Hepatocyte (in vitro differentiated cells): ENCODE results near the gene SLTM. TPM values are rescaled to one million over a fixed set of nuclear protein-coding genes. Genes with fewer than 3 reads are reported as not detected.

Experiments
- DNase-seq: peaks from one replicate; pipeline ENCODE4 v3.0.0-alpha.2; 2016; ENCODE audit warnings: low spot score
- H2AFZ ChIP-seq: fragments of 200-600 bp; sonication (generic); 2 replicates; pipeline ENCODE4 v1.6.0; 2016; ENCODE audit warnings: antibody characterized with exemption, mild to moderate bottlenecking
- H3K27ac ChIP-seq: fragments of 200-600 bp; sonication (generic); 2 replicates; pipeline ENCODE4 v1.5.1; 2016; ENCODE audit warnings: mild to moderate bottlenecking
- H3K27me3 ChIP-seq: fragments of 200-600 bp; sonication (generic); 2 replicates; pipeline ENCODE4 v1.6.1; 2016
- H3K36me3 ChIP-seq: fragments of 200-600 bp; sonication (generic); replicated peaks from 2 replicates; pipeline ENCODE4 v1.5.1; 2016; ENCODE audit warnings: low read depth; ENCODE audit not compliant: insufficient read depth
- H3K4me1 ChIP-seq: fragments of 200-600 bp; sonication (generic); 2 replicates; pipeline ENCODE4 v1.5.1; 2016; ENCODE audit warnings: mild to moderate bottlenecking, moderate library complexity; ENCODE audit not compliant: insufficient read depth
- H3K4me2 ChIP-seq: fragments of 200-600 bp; sonication (generic); 2 replicates; pipeline ENCODE4 v1.6.0; 2016
- H3K4me3 ChIP-seq: fragments of 200-600 bp; sonication (generic); 2 replicates; pipeline ENCODE4 v1.5.1; 2016; ENCODE audit warnings: mild to moderate bottlenecking
- H3K79me2 ChIP-seq: fragments of 200-600 bp; sonication (generic); 2 replicates; pipeline ENCODE4 v1.6.0; 2017; ENCODE audit warnings: mild to moderate bottlenecking
- H3K9me2 ChIP-seq: fragments of 200-600 bp; sonication (generic); replicated peaks from 2 replicates; pipeline ENCODE4 v1.6.0; 2017; ENCODE audit warnings: mild to moderate bottlenecking; ENCODE audit not compliant: insufficient read depth
- H3K9me3 ChIP-seq: fragments of 200-600 bp; sonication (generic); 2 replicates; pipeline ENCODE4 v1.5.1; 2016; ENCODE audit warnings: low read depth, mild to moderate bottlenecking
- H4K20me1 ChIP-seq: fragments of 200-600 bp; sonication (generic); 2 replicates; pipeline ENCODE4 v1.6.0; 2016; ENCODE audit warnings: mild to moderate bottlenecking; ENCODE audit not compliant: insufficient read depth, poor library complexity, severe bottlenecking
- CTCF ChIP-seq: fragments of 200-600 bp; sonication (generic); IDR thresholded peaks from 2 replicates; pipeline ENCODE4 v1.5.1; 2016; ENCODE audit warnings: antibody characterized with exemption, mild to moderate bottlenecking; ENCODE audit not compliant: poor library complexity
- EZH2 ChIP-seq: fragments of 200-600 bp; sonication (generic); IDR thresholded peaks from 2 replicates; pipeline ENCODE4 v1.6.1; 2016; ENCODE audit warnings: antibody characterized with exemption, mild to moderate bottlenecking, borderline replicate concordance
- EZH2phosphoT487 ChIP-seq: fragments of 200-600 bp; sonication (generic); IDR thresholded peaks from one replicate; pipeline ENCODE4 v1.6.1; 2018; ENCODE audit warnings: antibody characterized with exemption, mild to moderate bottlenecking, low read depth, moderate library complexity; ENCODE audit not compliant: unreplicated experiment, severe bottlenecking
- WGBS: methylation state at CpG from one replicate; pipeline ENCODE4 v1.1.6; 2016; ENCODE audit warnings: low lambda C conversion rate; ENCODE audit errors: missing lambda C conversion rate; 5-methylcytosine and 5-hydroxymethylcytosine counted together
- polyA plus RNA-seq: library from polyadenylated mRNA; unstranded; fragments of >200 nt; fragmentation: Nextera tagmentation; extraction: Ambion mirVana; gene quantifications from 2 replicates; pipeline ENCODE4 v1.2.1, GENCODE V29; 2016
- total RNA-seq: library from RNA; depleted of rRNA; stranded (reverse); fragments of >200 nt; gene quantifications from 2 replicates; pipeline ENCODE4 v1.2.3, GENCODE V29; 2014

SLTM gene
- total and polyA plus RNA-seq, 2 experiments from 2014 or later, result 73.0 to 75.0 TPM

DNA sequence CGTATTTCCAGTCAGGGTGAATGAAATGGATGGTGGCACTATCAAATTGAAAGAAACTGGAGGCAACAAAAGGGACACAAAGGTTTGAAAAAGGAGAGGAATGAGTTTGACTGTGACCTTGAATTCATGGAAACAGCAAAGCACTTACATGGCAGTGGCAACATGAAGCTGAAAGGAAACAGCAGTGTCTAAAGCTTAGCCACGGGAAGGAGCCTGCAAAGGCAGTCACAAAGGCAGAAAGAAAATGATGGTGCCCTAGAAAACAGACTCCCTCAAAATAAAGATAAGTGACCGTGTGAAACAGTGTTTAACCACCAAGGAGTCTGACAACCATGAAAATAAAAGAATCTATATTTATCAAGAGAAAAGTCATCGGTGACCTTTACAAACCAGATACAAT, 51.2 kb downstream of the SLTM start:
- no peak overlapping the region for H3K4me2 ChIP-seq
- no peaks in the 10 kb centered on the region for H3K9me2 ChIP-seq
- no peaks in the 10 kb centered on the region for H4K20me1 ChIP-seq
- peaks cover 4% of the 10 kb centered on the region for H3K36me3 ChIP-seq
- no peaks in the 10 kb centered on the region for H3K79me2 ChIP-seq
- H3K4me1 ChIP-seq, result no peaks in the 10 kb centered on the region
- no peaks in the 10 kb centered on the region for H3K27me3 ChIP-seq
- no peak for TF ChIP-seq CTCF
- TF ChIP-seq EZH2, result no peak
- no peak for TF ChIP-seq EZH2phosphoT487
- H3K4me3 ChIP-seq, result no peak overlapping the region
- WGBS, result 90% methylated on average over 4 of the region's 4 CpGs
- H2AFZ ChIP-seq, result no peak overlapping the region
- H3K9me3 ChIP-seq, result no peaks in the 10 kb centered on the region
- no peak overlapping the region for H3K27ac ChIP-seq
- DNase-seq, result no peak

- no peak overlapping the region for H3K4me3 ChIP-seq
- H3K9me2 ChIP-seq, result no peaks in the 10 kb centered on the region
- H3K4me1 ChIP-seq, result no peaks in the 10 kb centered on the region
- no peak overlapping the region for H3K27ac ChIP-seq
- no peak overlapping the region for H3K4me2 ChIP-seq
- DNase-seq, result no peak
- H4K20me1 ChIP-seq, result no peaks in the 10 kb centered on the region
- H3K36me3 ChIP-seq, result no peaks in the 10 kb centered on the region
- no peak for TF ChIP-seq EZH2phosphoT487
- TF ChIP-seq CTCF, result no peak
- no peak for TF ChIP-seq EZH2
- no peaks in the 10 kb centered on the region for H3K79me2 ChIP-seq
- WGBS, result 93% methylated on average over 3 of the region's 3 CpGs
- H2AFZ ChIP-seq, result no peak overlapping the region
- no peaks in the 10 kb centered on the region for H3K27me3 ChIP-seq
- no peaks in the 10 kb centered on the region for H3K9me3 ChIP-seq
These were observed 53.2 kb downstream of the SLTM start for GRCh38 chr15:58880320-58880719.

- no peak for DNase-seq
- H3K27me3 ChIP-seq, result no peaks in the 10 kb centered on the region
- no peaks in the 10 kb centered on the region for H3K79me2 ChIP-seq
- H3K27ac ChIP-seq, result no peak overlapping the region
- TF ChIP-seq EZH2phosphoT487 (no peak), EZH2 (no peak), CTCF (no peak)
- H4K20me1 ChIP-seq, result no peaks in the 10 kb centered on the region
- no peak overlapping the region for H3K4me2 ChIP-seq
- H3K36me3 ChIP-seq, result no peaks in the 10 kb centered on the region
- 98% methylated on average over 12 of the region's 12 CpGs for WGBS
- H3K4me3 ChIP-seq, result no peak overlapping the region
- H2AFZ ChIP-seq, result no peak overlapping the region
- H3K4me1 ChIP-seq, result no peaks in the 10 kb centered on the region
- H3K9me2 ChIP-seq, result no peaks in the 10 kb centered on the region
- no peaks in the 10 kb centered on the region for H3K9me3 ChIP-seq
These were observed 55.3 kb downstream of the SLTM start for GRCh38 chr15:58877999-58878825.
